Middle frontal gyrus (tissue), 1 donor: ENCODE results near the gene DOK5.
"Not testable (repeated sequence)": the region's sequence is repeated elsewhere in the genome, so short reads cannot be mapped to it uniquely, and the experiment has no call there.

Source experiments
- DNase-seq: peaks from one replicate; pipeline ENCODE4 v3.0.0-alpha.2; 2015; ENCODE audit warnings: low spot score; ENCODE audit errors: extremely low spot score

Gene DOK5

DNA sequence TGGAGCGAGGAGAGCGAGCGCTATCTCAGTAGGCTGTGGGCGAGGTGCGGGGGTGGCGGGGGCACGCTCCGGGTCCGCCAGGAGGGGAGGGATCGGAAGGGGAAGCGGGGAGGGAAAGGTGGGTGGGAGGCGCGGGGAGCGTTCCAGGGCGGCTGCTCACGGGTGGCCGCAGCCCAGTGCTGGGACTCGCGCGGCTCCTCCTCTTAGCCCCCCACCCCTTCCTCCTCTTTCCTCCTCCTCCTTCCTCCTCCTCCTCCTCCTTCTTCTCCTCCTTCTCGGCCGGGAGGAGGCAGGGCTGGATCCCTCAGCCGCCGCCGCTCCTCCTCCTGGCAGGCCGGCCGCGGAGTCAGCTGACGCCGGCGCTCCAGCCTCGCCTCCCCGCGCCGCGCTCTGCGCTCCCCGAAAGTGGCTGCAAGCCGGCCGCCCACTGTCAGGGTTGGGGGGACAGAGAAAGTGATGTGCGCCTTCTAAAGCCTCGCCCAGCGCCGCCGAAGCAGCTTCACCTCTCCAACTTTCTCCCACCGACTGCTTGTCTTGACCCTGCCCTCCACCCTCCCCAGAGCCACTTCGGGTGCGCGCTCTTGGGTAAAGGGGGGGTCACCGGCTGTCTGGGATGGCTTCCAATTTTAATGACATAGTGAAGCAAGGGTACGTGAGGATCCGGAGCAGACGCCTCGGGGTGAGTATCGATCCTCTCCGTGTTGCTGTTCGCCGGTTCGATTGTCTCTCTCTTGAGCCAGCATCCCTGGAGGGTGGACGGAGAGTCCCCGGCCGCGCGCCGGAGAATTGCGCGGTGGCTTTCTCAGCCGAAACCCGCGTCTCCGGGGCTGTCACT lies at the start of gene DOK5:
Gene DOK5 (plus strand): TSS at position 260 of the 835 bp plus-strand sequence. CDS start 354 bp downstream, at position 614.
- peak; percentile 50 for DNase-seq

- DNase-seq = no peak
Measured at GRCh38 chr20:54429364-54429763, 46.0 kb upstream of the DOK5 start.

DNA sequence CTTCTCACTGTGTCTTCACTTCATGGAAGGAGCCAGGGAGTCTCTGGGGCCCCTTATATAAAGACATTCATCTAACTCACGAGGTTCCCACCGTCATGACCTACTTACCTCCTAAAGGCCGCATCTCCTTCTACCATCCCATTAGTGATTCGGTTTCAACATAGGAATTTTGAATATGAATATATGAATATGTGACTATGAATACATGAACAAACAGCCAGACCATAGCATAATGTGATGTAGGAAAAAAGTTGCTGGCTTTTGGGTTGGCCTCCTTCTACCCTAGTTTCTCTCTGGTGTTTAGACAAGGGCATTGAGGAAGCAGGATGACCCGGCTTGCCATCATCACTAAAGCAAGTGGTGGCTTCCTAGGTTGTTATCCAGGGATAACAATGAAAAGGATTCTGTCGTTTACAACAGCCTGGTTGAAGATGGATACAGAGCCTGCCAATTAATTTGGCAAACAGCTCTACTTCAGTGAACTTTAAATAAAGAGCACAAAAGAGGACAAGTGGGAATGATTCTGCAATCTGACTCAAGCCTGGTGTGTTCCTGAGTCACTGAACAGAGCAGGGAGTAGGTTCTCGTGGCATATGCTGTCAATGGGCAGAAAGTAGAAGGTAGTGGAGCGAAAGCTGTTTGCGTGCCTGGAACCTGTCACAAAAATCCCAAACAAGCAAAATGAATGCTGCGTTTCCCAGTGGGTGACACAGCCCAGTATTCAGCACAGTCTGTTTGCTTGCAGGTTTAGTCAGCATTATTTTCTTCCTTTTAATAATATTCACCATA lies 44.0 kb upstream of the DOK5 start:
- no peak for DNase-seq

- DNase-seq = no peak
Measured at GRCh38 chr20:54432966-54433365, 42.4 kb upstream of the DOK5 start.

GRCh38 chr20:54433636-54434035 lies 41.8 kb upstream of the DOK5 start:
- no peak for DNase-seq

DNA sequence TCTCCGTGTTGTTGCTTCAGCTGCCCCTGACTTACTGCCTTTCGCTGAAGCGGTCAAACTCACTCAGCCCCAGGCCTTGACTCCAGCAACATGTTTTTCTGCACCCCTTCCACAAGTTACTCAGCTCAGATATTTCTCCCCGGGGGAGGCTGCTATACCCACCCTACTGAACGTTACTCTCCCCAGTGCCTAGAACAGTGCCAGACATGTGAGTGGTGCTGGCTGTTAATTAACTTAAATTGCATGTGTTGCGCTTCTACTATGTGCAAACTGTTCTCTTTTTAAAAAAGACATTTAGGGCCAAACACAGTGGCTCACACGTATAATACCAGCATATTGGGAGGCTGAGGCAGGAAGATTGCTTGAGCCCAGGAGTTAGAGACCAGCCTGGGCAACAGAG lies 41.2 kb upstream of the DOK5 start:
- no peak for DNase-seq

- DNase-seq = no peak
Measured at GRCh38 chr20:54435015-54435414, 40.4 kb upstream of the DOK5 start.

DNA sequence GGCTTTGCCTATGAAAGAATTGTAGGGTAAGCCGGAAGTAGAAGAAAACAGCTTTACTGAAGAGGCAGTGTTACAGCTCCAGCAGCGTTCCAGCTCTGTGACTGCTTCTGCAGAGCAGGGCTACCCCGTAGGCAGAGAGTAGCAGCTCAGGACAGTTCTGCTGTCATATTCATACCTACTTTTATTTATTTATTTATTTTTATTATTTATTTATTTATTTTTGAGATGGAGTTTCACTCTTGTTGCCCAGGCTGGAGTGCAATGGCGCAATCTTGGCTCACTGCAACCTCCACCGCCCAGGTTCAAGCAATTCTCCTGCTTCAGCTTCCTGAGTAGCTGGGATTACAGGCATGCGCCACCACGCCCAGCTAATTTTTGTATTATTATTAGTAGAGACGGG lies 39.0 kb upstream of the DOK5 start:
- not testable (repeated sequence) for DNase-seq

DNA sequence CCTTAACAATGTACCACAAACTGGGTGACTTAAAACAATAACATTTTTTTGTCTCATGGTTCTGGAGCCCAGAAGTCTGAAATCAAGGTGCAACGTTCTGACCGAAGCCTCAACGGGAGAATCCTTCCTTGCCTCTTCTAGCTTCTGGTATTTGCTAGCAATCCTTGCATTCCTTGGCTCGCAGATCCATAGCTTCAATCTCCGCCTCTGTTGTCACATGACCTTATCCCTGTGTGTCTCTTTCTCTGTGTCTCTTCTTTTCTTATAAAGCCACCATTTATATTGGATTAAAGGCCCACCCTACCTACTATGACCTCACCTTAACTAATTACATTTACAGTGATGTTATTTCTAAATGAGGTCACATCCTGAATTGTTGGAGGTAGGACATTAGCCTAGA lies 37.2 kb upstream of the DOK5 start:
- no peak for DNase-seq

DNA sequence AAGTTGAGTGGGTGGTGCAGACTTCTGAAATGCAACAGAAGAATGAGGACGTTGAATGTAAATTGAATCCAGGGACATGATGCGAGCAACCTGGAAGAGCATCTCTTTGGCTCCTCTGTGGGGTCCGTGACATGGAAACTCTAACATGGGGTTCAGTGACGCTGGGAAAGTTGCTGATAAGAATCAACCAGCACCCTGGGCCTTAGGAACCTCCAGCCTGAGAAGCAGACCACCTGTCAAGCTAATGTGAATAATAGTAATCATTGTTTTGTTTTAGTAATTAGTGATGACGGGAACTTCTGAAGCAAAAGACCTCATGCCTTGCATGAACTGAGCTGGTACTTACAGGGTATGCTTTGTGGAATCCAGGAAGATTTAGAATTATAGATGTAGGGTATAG lies 25.2 kb upstream of the DOK5 start:
- DNase-seq = no peak

DNA sequence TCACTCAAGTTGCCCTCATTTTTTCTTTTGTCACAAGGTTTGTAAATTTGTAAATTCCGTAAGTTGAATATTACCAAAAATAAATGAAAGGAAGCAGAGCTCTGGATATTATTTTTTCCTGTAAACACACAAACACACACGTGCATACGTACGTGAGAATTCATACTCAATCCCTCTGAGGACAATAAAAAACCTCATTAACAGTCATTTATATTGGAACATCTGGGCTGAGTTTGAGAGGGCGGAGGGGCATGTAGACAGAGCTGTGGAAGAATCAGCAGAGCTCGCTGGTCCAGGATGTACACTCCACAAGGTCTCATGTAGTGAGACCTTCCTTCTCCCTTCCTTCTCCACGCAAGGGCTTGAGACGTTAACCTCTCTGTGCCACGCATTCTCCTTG lies 24.2 kb upstream of the DOK5 start:
- no peak for DNase-seq

GRCh38 chr20:54452277-54452676 lies 23.1 kb upstream of the DOK5 start:
- no peak for DNase-seq

DNA sequence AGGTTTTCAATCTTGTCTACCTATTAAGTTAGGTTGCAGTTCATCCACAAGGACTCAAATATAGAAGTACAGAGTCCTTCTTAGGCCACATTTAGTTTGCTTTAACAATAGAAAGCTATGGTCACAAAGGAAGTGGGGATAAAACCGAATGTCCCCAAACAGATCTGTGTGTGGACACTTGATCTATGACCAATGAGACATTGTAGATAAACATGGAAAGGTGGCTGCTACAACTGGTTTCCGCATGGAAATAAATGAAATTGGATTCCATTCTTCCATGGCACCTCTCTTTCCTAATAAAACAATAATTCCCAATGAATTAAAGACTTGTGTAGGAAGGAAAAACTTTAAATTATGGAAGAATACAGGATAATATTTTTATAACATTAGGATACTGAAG lies 20.4 kb upstream of the DOK5 start:
- DNase-seq = no peak

DNA sequence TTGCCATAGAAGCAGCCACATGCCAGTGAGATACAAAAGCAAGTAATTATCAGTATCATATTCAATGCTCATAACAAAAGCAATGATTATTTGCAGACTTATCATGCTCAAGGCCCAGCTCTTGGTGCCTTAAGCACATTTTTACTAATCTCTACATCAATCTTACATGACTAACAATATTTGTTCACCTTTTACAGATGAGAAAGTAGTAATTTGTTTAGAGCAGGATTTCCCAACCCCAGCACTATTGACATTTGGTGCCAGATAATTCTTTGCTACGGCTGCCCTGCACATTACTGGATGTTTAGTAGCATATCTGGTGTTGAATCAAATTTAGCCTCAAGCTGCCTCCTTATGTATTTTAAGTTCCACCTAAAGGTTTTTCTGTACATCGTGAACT lies 19.0 kb upstream of the DOK5 start:
- no peak for DNase-seq

- DNase-seq = no peak
Measured at GRCh38 chr20:54456961-54457360, 18.4 kb upstream of the DOK5 start.

- no peak for DNase-seq
Measured at GRCh38 chr20:54458219-54458618, 17.2 kb upstream of the DOK5 start.

DNA sequence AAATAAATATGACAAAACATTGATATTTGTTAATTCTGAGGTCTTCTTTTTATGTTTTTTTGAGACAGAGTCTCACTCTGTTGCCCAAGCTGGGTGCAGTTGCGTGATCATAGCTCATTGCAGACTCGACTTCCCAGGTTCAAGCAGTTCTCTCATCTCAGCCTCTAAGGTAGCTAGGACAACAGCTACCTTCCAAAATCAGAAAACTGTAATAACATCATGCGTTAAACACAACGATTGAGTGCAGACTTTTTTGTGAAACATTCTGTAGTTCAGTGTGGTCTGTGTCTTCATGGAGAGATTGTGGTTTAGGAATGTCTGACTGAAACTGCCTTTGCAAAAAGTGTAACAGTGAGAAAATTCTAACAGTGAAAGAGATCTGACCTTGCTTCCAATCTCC lies 16.1 kb upstream of the DOK5 start:
- no peak for DNase-seq

- no peak for DNase-seq
Measured at GRCh38 chr20:54464003-54464402, 11.4 kb upstream of the DOK5 start.

GRCh38 chr20:54466127-54466526 lies 9.3 kb upstream of the DOK5 start:
- DNase-seq = no peak

DNA sequence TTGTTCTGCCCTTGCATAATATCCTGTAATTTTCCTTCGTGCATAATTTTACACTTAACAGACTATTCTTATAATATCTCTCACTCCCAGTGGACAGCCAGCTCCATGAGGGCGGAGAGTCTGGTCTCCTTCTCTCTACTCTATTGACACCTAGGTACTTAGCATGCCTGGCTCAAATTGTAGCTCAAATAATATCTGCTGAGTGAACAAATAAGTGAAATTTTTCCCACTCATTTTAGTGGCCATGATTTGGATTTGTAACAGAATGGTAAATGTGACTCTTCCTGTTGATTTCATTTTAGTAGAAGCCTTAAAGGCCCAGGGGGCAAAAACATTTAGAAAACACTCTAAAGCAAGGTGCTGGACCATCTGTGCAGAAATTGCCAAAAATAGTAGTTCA lies 7.8 kb upstream of the DOK5 start:
- no peak for DNase-seq

DNA sequence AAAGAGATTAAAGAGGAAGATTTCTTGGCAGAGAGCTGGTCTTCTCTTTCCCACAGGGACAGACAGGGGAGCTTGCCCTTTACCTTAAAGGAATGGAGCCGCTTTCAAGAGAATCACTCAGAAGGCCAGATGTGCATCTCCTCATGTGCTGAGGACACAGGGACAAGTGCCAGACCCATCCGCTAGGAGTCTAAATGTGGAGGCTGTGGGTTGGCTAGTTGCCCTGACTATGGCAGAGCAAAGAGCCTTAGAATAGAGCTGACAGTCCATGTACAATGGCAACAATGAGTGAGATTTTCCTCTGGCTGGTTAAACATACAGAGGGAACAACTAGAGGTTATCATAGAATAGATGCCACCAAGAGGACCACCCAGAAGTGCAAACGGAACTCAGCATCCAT lies 7.3 kb upstream of the DOK5 start:
- DNase-seq = no peak

DNA sequence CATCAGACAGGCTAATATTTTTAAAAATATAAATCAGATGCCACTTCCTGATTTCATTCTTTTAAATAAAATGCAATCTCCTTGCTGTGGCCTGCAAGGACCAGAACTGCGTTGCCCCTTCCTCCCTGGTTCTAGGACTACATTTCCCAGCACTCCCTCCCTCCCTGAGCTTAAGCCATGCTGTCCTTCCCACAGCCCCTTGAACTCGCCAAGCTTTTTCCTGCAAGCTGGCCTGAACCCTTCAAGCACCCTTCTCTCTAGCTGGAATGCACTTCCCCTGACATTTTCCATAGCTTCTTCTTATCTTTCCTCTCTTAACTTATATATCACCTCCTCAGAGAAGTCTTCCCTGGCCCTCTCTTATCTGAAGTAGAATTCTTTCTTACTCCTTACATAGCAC lies 6.1 kb upstream of the DOK5 start:
- no peak for DNase-seq

DNA sequence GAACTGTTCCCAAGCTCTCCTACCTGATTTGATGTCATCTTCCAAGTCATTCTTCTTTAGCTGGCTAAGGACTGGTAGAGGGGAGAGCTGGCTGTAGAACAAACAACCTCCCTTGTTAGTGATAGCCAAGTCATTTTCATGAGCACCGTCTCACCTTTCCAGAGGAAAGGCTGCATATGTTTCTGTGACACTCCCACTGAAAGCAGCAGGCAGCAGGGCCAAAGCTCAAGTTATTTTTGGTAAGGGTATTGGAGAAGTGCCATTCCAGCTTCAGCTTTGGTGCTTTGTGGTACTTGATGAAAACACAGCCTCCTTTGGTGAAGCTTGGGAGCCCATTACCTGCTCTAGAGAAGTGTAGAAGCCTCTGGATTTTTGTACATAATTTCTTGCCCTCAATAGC lies 5.4 kb upstream of the DOK5 start:
- DNase-seq = no peak
